ENCODE data around the gene GOSR1. TPM values are rescaled to one million over a fixed set of nuclear protein-coding genes. Genes with fewer than 3 reads are reported as not detected.
"Not testable (repeated sequence)": the region's sequence is repeated elsewhere in the genome, so short reads cannot be mapped to it uniquely, and the experiment has no call there.

GOSR1 gene
- total RNA-seq, 1 experiment from 2014 or later, result 47.1 TPM

- H3K4me3 Mint-ChIP-seq (ENCODE audit: low read depth, unreplicated experiment), result no peak overlapping the region
- BruUV-seq (replicated peaks), result no TSS peak
- TF ChIP-seq CTCF (IDR thresholded peaks at IDR 0.05; ENCODE audit: unreplicated experiment), result no peak
- CTCF ChIA-PET, result no interaction called here
- H3K27ac Mint-ChIP-seq (ENCODE audit: unreplicated experiment), result no peak overlapping the region
- intact Hi-C loops (cut with micrococcal nuclease; ENCODE audit: unreplicated experiment), result no loop called here
- no peak for DNase-seq
- H3K9me3 Mint-ChIP-seq (ENCODE audit: low read depth, unreplicated experiment), result no peaks in the 10 kb centered on the region
- peaks cover 6% of the 10 kb centered on the region for H3K4me1 Mint-ChIP-seq (ENCODE audit: low read depth, unreplicated experiment)
- H3K27me3 Mint-ChIP-seq (ENCODE audit: unreplicated experiment), result peaks cover 90% of the 10 kb centered on the region
- H3K36me3 Mint-ChIP-seq (ENCODE audit: insufficient read depth, unreplicated experiment), result no peaks in the 10 kb centered on the region
Measured at GRCh38 chr17:30573603-30574175, 96.5 kb downstream of the GOSR1 start.

- DNase-seq; H3K4me3 Mint-ChIP-seq (ENCODE audit: low read depth, unreplicated experiment); intact Hi-C loops (cut with micrococcal nuclease; ENCODE audit: unreplicated experiment); H3K4me1 Mint-ChIP-seq (ENCODE audit: low read depth, unreplicated experiment); H3K36me3 Mint-ChIP-seq (ENCODE audit: insufficient read depth, unreplicated experiment); H3K27ac Mint-ChIP-seq (ENCODE audit: unreplicated experiment); BruUV-seq (replicated peaks); CTCF ChIA-PET; H3K9me3 Mint-ChIP-seq (ENCODE audit: low read depth, unreplicated experiment): not testable (repeated sequence)
- H3K27me3 Mint-ChIP-seq (ENCODE audit: unreplicated experiment), result peaks cover 84% of the 10 kb centered on the region
Measured at GRCh38 chr17:30574309-30574708, 97.1 kb downstream of the GOSR1 start.

GRCh38 chr17:30574806-30575205 lies 97.6 kb downstream of the GOSR1 start:
- BruUV-seq (replicated peaks); H3K27ac Mint-ChIP-seq (ENCODE audit: unreplicated experiment); H3K9me3 Mint-ChIP-seq (ENCODE audit: low read depth, unreplicated experiment); CTCF ChIA-PET; DNase-seq; H3K4me1 Mint-ChIP-seq (ENCODE audit: low read depth, unreplicated experiment); H3K4me3 Mint-ChIP-seq (ENCODE audit: low read depth, unreplicated experiment); intact Hi-C loops (cut with micrococcal nuclease; ENCODE audit: unreplicated experiment); H3K36me3 Mint-ChIP-seq (ENCODE audit: insufficient read depth, unreplicated experiment): not testable (repeated sequence)
- peaks cover 79% of the 10 kb centered on the region for H3K27me3 Mint-ChIP-seq (ENCODE audit: unreplicated experiment)

GRCh38 chr17:30575648-30576325 lies 98.6 kb downstream of the GOSR1 start:
- not testable (repeated sequence) for H3K36me3 Mint-ChIP-seq (ENCODE audit: insufficient read depth, unreplicated experiment)

GRCh38 chr17:30576326-30576861 lies 99.2 kb downstream of the GOSR1 start:
- TF ChIP-seq CTCF (IDR thresholded peaks at IDR 0.05; ENCODE audit: unreplicated experiment), result no peak
- Mint-ChIP-seq H3K4me3 (ENCODE audit: low read depth, unreplicated experiment) (no peak overlapping the region), H3K27me3 (ENCODE audit: unreplicated experiment) (peaks cover 63% of the 10 kb centered on the region), H3K27ac (ENCODE audit: unreplicated experiment) (no peak overlapping the region), H3K36me3 (ENCODE audit: insufficient read depth, unreplicated experiment) (no peaks in the 10 kb centered on the region), H3K4me1 (ENCODE audit: low read depth, unreplicated experiment) (peaks cover 6% of the 10 kb centered on the region), H3K9me3 (ENCODE audit: low read depth, unreplicated experiment) (no peaks in the 10 kb centered on the region)
- BruUV-seq (replicated peaks), result no TSS peak
- intact Hi-C loops (cut with micrococcal nuclease; ENCODE audit: unreplicated experiment), result no loop called here
- DNase-seq, result no peak
- CTCF ChIA-PET, result no interaction called here

More at GRCh38 chr17:30575648-30576325, 98.6 kb downstream of the GOSR1 start:
- DNase-seq; CTCF ChIA-PET; H3K4me1 Mint-ChIP-seq (ENCODE audit: low read depth, unreplicated experiment); H3K4me3 Mint-ChIP-seq (ENCODE audit: low read depth, unreplicated experiment); H3K27ac Mint-ChIP-seq (ENCODE audit: unreplicated experiment); BruUV-seq (replicated peaks); intact Hi-C loops (cut with micrococcal nuclease; ENCODE audit: unreplicated experiment); H3K9me3 Mint-ChIP-seq (ENCODE audit: low read depth, unreplicated experiment): not testable (repeated sequence)
- H3K27me3 Mint-ChIP-seq (ENCODE audit: unreplicated experiment), result peaks cover 69% of the 10 kb centered on the region

Other genes with a start within 250 kb of the GOSR1 start
- not detected in 2 replicates for gene SLC6A4, start 241.7 kb upstream of the GOSR1 start, total RNA-seq (2022)
- gene BLMH, start 185.5 kb upstream of the GOSR1 start, total RNA-seq (2022), result 28.2 and 33.7 TPM in 2 replicates
- not detected in 2 replicates for gene TMIGD1, start 143.4 kb upstream of the GOSR1 start, total RNA-seq (2022)
- 79.0 and 82.9 TPM in 2 replicates for gene CPD, start 98.5 kb upstream of the GOSR1 start, total RNA-seq (2022)